HG03175 (cell line): ENCODE measurements around the gene CEACAM8.
"Not testable (repeated sequence)": the region's sequence is repeated elsewhere in the genome, so short reads cannot be mapped to it uniquely, and the experiment has no call there.

Experiments
- ATAC-seq: cut with Tn5 transposase; IDR thresholded peaks from one replicate; pipeline ENCODE4 v1.9.1; 2021; ENCODE audit warnings: mild to moderate bottlenecking, moderate library complexity; ENCODE audit not compliant: unreplicated experiment

Gene CEACAM8

GRCh38 chr19:42576241-42576640, 18.5 kb downstream of the CEACAM8 start:
- ATAC-seq: no peak

- ATAC-seq: no peak
Measured at GRCh38 chr19:42573642-42574041, 21.1 kb downstream of the CEACAM8 start.

- no peak for ATAC-seq
Measured at GRCh38 chr19:42571116-42571515, 23.6 kb downstream of the CEACAM8 start.

GRCh38 chr19:42569193-42569592, 25.5 kb downstream of the CEACAM8 start:
- ATAC-seq: no peak

GRCh38 chr19:42568006-42568405, 26.7 kb downstream of the CEACAM8 start:
- ATAC-seq: no peak

- no peak for ATAC-seq
Measured at GRCh38 chr19:42567567-42567966, 27.2 kb downstream of the CEACAM8 start.

GRCh38 chr19:42563352-42564210, 31.1 kb downstream of the CEACAM8 start:
- peak; percentile 49 for ATAC-seq

- ATAC-seq: no peak
Measured at GRCh38 chr19:42561512-42561911, 33.2 kb downstream of the CEACAM8 start.

- no peak for ATAC-seq
Measured at GRCh38 chr19:42560731-42561130, 34.0 kb downstream of the CEACAM8 start.

- no peak for ATAC-seq
Measured at GRCh38 chr19:42558450-42559150, 36.1 kb downstream of the CEACAM8 start.

GRCh38 chr19:42557386-42557871, 37.3 kb downstream of the CEACAM8 start:
- ATAC-seq: not testable (repeated sequence)

GRCh38 chr19:42555801-42556200, 38.9 kb downstream of the CEACAM8 start:
- no peak for ATAC-seq

- no peak for ATAC-seq
Measured at GRCh38 chr19:42555317-42555716, 39.4 kb downstream of the CEACAM8 start.

GRCh38 chr19:42554046-42554575, 40.6 kb downstream of the CEACAM8 start:
- ATAC-seq: no peak

- no peak for ATAC-seq
Measured at GRCh38 chr19:42553292-42554045, 41.3 kb downstream of the CEACAM8 start.

- no peak for ATAC-seq
Measured at GRCh38 chr19:42552086-42553065, 42.3 kb downstream of the CEACAM8 start.

- ATAC-seq: not testable (repeated sequence)
Measured at GRCh38 chr19:42550521-42550920, 44.2 kb downstream of the CEACAM8 start.

- ATAC-seq: not testable (repeated sequence)
Measured at GRCh38 chr19:42549067-42549466, 45.7 kb downstream of the CEACAM8 start.

- no peak for ATAC-seq
Measured at GRCh38 chr19:42548552-42548951, 46.2 kb downstream of the CEACAM8 start.

- no peak for ATAC-seq
Measured at GRCh38 chr19:42547929-42548328, 46.8 kb downstream of the CEACAM8 start.
